Measurements from ENCODE around the gene CCDC190.
"Not testable (repeated sequence)": the region's sequence is repeated elsewhere in the genome, so short reads cannot be mapped to it uniquely, and the experiment has no call there.

Gene CCDC190

DNA sequence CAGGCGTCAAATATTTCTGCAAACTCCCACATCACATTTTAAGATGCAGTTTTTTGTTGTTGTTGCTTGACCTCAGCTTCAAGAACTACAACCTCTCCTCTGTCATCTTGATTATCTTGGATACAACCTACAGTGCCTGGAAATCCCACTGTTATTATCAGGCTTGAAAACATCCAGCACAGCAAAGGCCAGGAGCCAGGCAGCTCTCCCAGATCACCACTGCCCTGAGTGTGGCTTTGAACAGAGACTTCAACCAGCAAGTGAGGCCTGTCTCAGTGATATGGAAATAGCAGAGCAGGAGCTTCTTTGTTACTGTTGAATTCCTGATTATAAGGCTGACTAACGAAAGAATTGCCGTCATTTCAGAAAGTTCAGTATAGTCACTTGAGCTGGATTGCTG is 28.5 kb downstream of the CCDC190 start:
- no peak for DNase-seq (ENCODE audit: low spot score)

DNA sequence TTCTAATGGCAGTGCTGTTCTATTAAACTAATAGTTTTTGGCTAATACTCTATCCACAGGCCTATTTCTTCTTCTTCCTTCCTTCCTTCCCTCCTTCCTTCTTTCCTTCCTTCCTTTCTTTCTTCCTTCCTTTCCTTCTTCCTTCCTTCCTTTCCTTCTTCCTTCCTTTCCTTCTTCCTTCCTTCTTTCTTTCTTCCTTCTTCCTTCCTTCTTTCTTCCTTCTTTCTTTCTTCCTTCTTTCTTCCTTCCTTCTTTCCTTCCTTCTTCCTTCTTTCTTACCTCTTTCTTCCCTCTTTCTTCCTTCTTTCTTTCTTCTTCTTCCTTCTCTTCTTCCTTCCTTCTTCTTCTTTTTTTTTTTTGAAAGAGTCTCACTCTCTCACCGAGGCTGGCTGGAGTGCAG is 31.7 kb downstream of the CCDC190 start:
- no peak for DNase-seq (ENCODE audit: low spot score)

DNA sequence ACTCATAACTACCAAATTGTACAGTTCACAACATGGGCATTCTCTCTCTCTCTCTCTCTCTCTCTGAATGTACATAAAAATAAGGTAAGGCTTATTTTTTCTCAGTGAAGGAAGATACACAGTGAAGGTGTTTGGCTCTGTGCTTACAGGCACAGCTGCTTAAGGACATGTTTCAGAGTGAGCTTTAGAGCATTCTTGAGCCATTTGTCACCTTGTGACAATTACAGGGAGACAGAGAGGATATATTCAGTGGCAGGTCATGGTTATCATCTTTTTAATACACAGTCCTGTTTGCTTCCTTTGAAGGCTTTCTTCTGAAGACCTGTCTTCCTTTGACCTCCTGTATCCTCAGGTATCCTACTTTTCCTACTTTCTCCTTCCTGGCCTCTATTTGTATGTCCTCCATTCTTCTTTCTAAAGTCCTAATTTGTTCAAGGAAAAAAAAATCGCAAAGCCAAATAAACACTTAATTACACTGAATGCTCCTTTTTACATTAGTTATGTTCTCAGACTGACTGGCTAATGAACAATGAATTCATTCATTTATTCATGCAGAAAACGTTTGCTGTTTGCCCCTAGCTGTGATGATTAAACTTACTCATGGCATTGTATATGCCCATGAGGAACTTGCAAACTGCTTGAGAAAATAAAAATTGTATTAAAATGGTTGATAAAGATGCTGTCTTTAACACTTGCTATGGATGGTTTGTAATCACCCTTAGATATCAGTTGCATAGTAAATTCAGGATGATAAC is 37.0 kb downstream of the CCDC190 start:
- peak; percentile 10 for DNase-seq (ENCODE audit: low spot score)

DNA sequence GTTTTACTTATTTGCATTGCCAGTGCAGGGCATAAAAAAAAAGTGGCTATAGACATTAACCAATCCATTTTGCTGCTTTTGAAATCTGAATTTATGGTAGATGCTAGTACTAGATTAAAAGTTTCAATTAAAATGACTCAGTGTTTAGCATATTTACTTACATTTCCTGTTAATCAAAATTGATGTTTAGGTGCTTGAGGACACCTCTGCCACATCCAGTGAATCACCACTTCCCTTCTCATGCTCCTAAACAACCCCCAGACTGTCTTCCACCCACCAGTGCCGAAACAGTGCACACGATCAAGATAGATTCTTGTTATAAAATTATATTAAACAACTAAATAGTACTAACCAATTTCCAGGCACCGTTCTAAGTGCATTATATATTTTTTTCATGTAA is 37.7 kb downstream of the CCDC190 start:
- no peak for DNase-seq (ENCODE audit: low spot score)

DNA sequence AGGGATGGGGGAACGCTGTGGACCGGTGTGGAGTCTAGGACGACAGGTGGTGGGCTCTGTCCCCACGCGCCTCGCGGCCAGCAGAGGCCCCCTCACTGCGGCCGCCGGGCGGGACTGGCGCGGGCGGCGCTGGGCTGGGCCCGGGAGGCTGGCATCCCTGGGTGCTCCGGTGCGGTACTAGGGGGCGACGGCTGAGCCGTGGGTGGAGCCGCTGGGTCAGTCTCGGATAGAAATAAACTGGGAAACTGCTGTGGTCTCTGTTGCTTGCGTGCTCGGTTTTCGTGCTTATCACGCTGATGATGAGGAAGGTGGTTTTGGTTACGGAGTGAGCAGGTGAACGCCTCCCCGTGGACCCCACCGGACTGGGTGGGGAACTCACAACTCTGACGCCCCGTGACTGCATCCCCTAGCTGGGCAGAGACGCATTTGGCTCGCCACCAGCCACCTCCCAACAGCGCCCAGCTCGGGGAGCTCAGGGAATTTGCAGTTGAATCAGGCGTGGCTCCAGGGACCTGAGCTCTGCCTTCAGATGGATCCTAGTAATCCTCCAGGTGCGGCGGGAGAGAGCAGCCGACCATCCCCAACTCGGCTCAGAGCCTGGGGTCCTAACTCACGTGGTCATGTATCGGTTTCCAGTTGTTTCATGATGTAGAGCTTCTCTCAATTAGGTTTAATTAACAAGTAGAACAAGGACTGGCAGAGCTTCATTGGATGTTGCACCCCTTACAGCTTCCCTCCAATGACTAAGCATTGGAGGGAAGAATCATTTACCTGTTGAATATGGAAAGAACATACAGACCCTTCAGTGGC is 38.4 kb downstream of the CCDC190 start:
- no peak for DNase-seq (ENCODE audit: low spot score)

DNA sequence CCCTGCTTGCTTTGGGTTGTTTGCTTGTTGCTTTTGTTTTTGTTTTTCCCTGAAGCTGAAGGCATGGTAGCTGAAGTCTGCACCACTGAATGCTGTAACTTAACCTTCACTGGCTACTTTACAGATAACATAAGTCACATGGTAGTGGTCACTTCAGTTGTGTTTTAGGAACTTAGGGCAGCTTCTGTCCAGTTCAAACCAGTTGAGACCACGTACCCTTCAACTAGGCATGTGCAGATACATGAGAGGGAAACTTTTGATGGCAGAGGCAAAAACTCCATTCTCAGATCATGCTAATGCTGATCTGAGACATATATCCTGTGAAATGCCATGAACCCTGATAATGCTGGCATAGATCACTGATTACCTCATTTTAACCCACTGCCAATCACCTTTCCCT is 42.3 kb downstream of the CCDC190 start:
- not testable (repeated sequence) for DNase-seq (ENCODE audit: low spot score)

DNA sequence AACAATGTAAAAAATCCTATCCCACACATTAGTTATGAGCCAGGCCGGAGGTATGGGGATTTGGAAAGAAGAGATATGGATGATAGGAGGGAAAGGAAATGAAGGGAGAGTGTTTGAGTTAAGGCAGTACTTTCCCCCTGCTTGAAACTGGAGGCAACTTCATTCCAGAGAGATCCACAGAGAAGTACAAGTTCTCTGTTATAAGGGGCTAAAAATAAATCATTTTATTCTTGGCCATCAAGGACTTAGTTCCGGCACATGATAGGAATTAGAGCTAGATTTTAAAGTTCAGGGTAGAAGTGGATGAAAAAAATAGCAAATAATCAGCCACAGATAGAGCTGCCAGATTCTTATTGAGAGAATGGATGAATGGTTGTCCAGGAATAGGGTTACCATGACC is 42.8 kb downstream of the CCDC190 start:
- DNase-seq (ENCODE audit: low spot score): not testable (repeated sequence)

DNA sequence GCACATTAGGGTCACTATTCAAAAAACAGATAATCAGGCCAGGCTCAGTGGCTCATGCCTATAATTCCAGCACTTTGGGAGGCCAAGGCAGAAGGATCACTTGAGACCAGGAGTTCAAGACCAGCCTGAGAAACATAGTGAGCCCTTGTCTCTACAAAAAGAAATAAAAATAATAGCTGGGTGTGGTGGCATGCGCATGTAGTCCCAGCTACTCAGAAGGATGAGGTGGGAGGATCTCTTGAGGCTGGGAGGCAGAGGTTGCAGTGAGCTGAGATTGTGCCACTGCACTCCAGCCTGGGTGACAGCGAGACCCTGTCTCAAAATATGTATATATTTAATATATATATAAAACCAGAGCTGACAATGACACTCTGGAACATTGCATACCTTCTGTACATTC is 48.6 kb downstream of the CCDC190 start:
- not testable (repeated sequence) for DNase-seq (ENCODE audit: low spot score)

DNA sequence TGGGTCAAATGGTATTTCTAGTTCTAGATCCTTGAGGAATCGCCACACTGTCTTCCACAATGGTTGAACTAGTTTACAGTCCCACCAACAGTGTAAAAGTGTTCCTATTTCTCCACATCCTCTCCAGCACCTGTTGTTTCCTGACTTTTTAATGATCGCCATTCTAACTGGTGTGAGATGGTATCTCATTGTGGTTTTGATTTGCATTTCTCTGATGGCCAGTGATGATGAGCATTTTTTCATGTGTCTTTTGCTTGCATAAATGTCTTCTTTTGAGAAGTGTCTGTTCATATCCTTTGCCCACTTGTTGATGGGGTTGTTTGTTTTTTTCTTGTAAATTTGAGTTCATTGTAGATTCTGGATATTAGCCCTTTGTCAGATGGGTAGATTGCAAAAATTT is 53.5 kb downstream of the CCDC190 start:
- not testable (repeated sequence) for DNase-seq (ENCODE audit: low spot score)
